OCI-M1 (cell line): Measurements from ENCODE around the gene DLGAP1.

Source experiments
- DNase-seq: peaks from one replicate; lab custom pipeline; 2025; lab: John Stamatoyannopoulos, UW

The DLGAP1 gene

DNA sequence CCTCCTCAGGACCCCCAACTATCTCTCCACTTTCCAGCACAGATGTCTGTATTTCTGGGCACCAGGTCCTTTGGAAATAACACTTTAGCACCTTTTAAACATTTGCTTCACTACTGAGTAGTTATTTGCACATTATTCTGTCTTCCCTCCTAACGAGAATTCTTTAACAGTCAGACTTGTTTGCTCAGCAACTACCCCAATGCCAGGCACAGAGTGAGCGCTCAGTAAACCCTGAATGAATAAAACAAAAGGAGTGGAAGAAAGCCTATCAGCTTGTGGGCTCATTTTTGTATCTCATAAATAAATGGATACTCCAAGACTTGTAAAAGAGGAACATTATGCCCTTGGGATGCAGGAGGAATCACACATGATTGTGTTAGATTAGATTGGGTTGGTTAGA is 554.8 kb downstream of the DLGAP1 start:
- DNase-seq = no peak

GRCh38 chr18:3898861-3899613 is 556.1 kb downstream of the DLGAP1 start:
- DNase-seq = no peak

DNA sequence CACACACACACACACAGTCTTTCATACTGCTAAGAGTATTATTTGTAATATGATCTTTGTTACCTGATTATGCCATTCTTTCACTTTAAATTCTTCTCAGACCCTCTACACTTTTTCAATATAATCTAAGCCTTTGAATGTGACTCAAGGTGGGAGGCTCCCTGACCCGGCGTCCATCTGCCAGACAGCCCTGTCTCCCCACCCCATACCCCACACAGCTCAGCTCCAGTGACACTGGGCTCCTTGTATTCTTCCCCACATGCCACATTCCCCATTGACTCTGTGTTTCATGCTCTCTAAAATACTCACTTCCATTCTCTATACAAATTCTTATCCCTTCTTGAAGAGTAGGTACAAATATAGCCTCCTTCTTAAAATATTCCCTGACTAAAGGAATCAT is 563.0 kb downstream of the DLGAP1 start:
- peak; percentile 14 for DNase-seq

DNA sequence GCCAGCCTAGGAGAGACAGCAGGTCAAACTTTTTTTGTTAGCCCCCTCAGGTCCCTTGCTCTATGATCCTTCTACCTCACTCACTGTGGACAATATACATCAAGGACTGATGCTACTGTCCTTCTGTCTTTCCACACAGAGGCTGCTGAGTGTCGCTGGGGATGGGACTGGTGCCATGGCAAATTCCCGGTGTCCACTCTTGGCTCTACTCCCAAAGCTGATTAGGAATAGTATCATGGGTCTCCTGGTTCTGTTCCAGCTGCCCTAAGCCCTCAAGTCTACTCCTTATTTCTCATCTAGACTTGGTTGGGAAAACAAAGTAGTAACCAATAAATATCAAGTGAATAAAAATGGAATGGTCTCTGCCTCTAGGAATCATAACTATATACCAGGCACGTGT is 563.9 kb downstream of the DLGAP1 start:
- no peak for DNase-seq

DNA sequence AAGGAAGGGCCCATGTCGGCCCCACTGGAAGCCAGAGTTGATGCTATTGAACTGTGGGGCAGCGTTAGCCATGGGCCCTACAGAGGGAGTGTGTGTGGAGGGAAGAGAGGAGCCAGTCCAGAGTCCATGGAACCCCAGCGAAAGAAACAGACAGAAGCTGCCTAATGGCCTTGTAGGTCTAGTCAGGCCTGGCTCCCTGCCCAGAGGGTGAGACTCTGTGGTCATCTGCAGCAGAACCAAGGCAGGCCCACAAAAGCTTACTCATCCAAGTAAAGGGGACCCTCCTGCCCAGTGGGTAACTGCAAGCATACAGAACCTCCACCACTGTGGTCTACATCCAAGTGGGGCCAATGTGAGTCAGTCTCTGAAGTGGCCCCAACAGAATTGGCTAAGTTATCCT is 565.3 kb downstream of the DLGAP1 start:
- no peak for DNase-seq

- DNase-seq = no peak
Measured at GRCh38 chr18:3889121-3889520, 566.0 kb downstream of the DLGAP1 start.

- no peak for DNase-seq
Measured at GRCh38 chr18:3886575-3887322, 568.4 kb downstream of the DLGAP1 start.

DNA sequence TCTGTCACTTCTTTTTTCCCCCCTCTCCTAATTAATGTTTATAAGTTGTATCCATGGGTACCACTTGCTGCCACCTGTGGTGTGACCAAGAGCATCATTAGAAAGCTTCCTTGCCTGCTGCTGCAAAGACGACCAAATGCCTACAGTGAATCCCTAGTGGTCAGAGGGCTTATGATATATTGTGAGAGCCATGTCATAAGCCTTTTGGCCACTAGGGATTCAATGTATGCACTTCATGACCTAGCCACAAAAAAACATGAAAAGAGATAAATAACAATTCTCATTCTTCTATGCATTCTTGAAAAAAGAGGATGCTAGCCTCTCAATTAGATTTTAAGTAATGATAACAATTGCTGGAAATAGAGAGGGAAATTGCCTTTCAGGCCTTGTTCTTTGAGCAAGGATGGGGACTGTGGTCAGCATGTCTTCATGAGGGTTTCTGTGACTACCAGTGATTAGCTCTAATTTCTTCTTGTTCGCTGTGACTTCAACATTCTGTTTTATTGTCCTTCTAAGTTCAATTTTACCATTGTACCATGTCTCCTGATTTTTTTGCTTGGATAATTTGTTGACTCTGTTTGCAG is 569.8 kb downstream of the DLGAP1 start:
- peak; percentile 68 for DNase-seq

GRCh38 chr18:3879836-3880120 is 575.3 kb downstream of the DLGAP1 start:
- no peak for DNase-seq

DNA sequence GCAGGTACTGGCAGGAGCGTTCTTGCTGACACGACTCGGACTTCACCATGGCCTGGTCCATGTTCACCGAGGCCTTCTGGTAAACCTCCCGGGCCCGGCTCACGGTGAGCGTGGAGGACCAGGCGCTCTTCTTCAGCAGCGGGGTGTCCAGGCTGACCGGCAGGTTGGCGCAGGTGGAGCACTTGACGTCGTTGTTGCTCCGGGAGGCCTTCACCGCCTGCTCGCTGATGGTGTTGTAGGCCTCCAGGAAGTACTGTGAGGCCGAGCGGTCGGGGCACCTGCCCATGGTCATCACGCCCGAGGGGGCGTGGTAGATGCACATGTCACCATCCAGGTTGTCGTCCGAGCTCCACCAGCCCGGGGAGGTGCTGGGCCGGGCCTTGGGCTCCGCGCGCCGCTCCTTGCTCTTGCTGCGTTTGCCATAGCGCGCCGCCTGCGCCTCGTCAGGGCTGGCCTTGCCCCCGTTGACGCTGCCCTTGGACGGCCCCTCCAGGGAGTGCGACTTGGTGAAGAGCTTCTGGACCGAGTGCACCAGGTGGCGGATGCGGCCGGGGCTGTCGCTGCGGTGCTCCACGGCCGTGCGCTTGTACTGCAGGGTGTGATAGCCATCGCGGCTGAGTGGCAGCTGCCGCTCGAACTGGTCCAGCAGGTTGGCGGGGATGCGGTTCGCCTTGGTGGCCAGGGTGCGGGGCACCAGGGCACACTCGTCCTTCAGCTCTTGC is 575.8 kb downstream of the DLGAP1 start:
- no peak for DNase-seq

DNA sequence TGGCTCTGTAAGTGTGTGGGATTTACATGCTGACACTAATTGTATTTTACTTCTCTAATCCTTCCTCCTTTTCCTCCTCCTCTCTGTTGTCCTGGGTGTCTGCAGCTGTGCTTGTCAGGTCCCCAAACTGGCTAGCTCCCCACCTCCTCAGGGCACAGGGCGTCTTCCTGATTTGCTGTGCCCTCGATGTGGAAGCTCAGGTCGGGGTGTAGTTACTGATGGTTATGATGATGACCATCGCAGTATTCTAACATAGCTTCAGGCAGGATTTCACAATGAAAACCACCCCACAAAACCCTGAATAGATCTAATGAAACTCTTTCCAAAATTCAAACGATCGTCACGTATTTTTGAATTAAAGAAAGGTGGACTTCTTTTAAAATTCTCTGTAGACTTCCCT is 576.7 kb downstream of the DLGAP1 start:
- DNase-seq = no peak

DNA sequence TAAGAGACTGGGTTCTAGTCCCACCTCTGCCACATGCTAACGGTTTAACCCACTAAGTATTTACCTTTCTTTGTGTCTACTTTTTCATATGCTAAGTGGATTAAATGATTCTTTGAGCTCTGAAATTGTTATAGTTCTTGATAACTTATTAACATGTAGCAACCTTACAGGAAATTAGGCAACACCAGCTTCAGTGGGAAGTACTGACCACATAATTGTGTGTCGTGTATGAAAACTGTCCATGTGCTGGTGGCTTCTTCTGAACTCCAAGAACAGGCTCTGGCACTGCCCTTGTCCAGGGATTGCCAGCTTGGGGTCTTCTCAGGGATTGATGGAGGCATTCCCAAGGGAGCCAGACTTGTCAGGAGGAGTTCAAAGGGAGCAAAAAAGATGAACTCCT is 577.4 kb downstream of the DLGAP1 start:
- DNase-seq = peak; percentile 68

GRCh38 chr18:3875961-3876360 is 579.1 kb downstream of the DLGAP1 start:
- peak; percentile 54 for DNase-seq

GRCh38 chr18:3875376-3875775 is 579.7 kb downstream of the DLGAP1 start:
- no peak for DNase-seq

- DNase-seq = no peak
Measured at GRCh38 chr18:3874581-3874980, 580.5 kb downstream of the DLGAP1 start.

GRCh38 chr18:3874125-3874524 is 581.0 kb downstream of the DLGAP1 start:
- DNase-seq = peak; percentile 26

DNA sequence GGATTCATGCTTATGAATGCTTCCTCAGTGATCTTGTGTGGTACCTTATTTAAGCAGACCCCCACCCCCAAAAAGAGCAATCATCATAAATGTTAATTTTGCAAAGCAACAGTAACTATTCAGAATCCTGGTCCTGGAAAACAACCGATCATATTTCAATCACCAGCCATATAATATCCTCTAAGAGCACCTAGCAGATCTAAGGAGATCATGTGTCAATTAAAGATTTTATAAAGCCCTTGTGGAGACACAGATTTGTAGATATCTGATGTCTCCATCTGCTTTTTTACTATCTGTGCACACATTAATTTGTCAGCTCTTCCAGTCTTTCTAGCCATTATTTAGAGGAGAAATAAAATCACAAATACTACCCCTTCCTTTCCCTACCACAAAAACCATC is 581.4 kb downstream of the DLGAP1 start:
- DNase-seq = no peak

DNA sequence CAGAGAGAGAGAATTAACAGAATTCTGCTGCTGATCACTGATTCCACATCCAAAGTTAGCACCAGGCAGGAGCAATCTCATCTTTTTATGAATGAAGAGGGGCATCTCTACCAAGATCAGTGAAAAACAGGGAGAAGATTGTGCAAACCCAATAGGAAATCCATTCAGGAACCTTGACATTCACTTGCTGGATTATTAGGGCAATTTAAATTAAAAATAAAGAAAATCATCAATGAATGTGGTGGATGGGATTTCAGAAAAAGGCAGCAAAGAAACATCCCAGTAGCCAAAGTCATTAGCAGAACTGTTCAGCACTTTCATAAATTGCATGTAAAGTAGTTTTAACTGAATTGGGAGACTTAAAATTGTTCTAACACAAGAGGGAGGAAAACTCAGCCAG is 581.9 kb downstream of the DLGAP1 start:
- DNase-seq = no peak

- DNase-seq = peak; percentile 16
Measured at GRCh38 chr18:3872641-3873040, 582.5 kb downstream of the DLGAP1 start.

DNA sequence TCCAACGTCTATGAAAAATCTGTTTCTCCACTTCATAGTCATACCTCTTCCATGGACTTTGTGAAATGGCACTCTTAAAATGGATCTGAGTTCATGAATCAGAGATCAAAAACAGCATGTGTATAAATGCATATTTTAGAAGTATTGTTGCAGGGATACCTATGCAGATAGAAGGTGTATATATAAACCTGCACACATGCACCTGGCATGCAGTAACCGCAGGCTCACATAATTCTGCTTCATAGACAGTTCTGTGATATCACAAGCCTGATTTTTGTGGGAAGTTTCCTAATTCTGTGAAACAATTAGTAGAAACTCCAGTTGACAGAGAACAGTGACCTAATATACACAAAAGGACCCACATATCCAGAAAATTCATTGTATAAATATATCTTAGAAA is 583.4 kb downstream of the DLGAP1 start:
- no peak for DNase-seq

DNA sequence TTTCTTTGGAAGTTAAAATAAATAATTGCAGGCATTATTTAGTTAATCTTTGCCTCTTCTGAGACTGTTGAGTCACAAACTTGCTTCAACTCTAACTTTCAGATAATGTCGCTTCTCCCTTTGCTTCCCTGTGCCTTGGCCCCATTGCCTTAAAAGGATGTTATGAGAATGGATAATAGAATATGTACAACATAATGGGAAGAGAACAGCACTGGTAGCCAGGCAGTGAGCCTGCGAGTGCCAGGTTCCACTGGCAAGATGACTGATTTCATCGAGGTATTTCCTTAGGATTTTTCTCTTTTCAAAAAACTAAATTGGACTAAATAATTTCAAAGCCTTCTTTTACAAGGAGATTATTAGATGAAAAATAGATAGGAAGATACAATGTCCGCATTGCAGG is 584.2 kb downstream of the DLGAP1 start:
- no peak for DNase-seq

DNA sequence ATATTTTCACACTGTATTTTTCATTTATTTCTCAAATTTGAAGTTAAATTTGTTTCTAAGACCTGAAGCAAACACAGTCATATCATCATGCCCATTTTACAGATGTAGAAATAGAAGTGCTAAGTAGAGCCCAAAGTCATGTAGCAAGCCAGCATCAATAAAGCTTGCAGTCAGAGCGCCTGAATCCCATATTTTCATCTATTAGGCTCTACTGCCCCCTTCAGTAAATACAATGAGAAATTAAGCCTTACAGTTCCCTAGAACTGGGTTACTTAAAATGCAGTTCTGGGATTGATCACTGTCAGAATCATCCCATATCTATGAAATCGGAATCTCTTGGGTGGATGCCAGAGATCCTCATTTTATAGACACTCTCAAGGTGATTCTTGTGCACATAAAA is 585.3 kb downstream of the DLGAP1 start:
- DNase-seq = peak; percentile 80

DNA sequence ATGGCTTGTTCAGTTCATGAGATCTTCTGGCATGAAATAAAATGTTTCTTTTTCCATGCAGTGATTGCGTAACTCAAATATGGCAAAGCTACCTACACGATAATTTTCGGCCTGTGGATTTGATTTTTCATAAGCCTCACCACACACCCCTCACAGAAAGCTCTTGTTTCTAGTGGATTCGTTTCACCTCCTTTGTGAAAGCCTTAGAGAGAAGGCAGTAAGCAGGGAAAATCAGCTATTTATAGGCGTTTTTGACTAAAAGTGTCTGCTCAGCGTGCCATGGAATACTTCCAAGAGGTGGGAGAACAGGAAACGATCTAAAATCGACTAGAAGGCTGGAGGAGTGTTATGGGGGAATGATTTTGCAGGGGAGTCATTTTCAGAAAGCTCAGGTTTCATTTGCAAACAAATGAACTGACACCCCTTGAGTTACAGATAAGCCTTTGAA is 587.2 kb downstream of the DLGAP1 start:
- DNase-seq = no peak
